Measurements from ENCODE around the gene ALOX5AP. TPM values are rescaled to one million over a fixed set of nuclear protein-coding genes. Genes with fewer than 3 reads are reported as not detected.
"Not testable (repeated sequence)": the region's sequence is repeated elsewhere in the genome, so short reads cannot be mapped to it uniquely, and the experiment has no call there.

The ALOX5AP gene
- total and polyA plus RNA-seq, 2 donors = 10.4 to 60.3 TPM

DNA sequence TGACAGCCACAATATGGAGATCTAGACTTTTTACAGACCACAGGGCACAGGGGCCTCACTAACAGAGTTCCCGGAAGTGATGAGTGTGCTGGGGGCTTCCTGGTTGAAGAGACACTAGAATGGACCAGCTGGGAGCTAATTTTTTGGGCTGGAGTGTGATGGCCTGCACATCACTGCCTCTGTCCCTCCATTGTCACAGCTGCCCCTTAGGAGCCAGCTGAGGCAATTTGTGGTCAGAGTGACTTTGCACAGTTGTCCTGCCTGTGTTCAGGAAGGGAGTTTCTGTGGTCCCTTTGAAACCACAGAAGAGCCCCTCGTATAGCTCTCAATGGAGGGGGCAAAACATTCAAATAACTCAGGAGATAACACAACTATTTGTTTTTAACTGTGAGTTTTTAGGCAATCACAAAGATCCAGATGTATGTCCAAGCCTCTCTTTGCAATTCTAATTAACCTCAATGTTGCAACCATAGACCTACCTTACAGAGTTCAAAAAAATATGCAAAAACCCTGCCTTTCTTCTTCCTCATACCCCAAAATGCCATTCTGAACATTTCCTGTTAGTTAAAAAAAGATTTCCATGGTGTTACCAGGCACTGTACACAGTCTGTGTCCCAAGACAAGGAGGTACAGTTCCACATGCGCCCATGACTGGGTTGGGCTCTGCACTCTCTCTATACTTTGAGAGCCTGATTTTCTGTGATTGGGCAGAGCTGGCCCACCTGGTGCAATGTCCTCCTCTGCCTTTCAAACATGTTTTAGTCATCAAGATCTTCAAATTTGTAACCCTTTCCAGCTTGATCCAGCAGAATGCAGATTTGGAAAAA lies 2.4 kb downstream of the ALOX5AP start:
- no peaks in the 10 kb centered on the region for H3K36me3 ChIP-seq (ENCODE audit: insufficient read depth)
- peaks cover 2% of the 10 kb centered on the region for H3K4me1 ChIP-seq (ENCODE audit: insufficient read depth)
- WGBS = 87% methylated on average over 3 of the region's 3 CpGs
- H3K27ac ChIP-seq (ENCODE audit: low read depth) = no peak overlapping the region
- no peak overlapping the region for H3K4me3 ChIP-seq (ENCODE audit: low read depth, low read length)
- no peak for DNase-seq (ENCODE audit: extremely low spot score)

- DNase-seq (ENCODE audit: extremely low spot score) = no peak
- WGBS = 81% methylated on average over 9 of the region's 9 CpGs
- Histone ChIP-seq H3K4me3 (ENCODE audit: low read depth, low read length) (no peak overlapping the region), H3K27ac (ENCODE audit: low read depth) (no peak overlapping the region), H3K36me3 (ENCODE audit: insufficient read depth) (no peaks in the 10 kb centered on the region), H3K4me1 (ENCODE audit: insufficient read depth) (peaks cover 2% of the 10 kb centered on the region)
Observed at GRCh38 chr13:30738526-30739236, 3.3 kb downstream of the ALOX5AP start.

DNA sequence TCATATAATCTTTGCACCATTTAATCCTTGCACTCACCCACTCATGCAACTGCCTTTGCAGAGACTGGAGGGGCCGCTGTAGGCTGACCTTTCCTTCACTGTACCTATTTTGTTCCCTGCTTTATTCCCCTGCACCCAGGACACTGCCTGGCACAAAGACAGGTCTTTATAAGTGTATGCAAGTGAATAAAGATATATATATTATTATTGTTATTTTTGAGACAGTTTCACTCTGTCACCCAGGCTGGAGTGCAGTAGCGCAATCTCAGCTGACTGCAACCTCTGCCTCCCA lies 3.8 kb downstream of the ALOX5AP start:
- WGBS = 98% methylated on average over 2 of the region's 2 CpGs
- DNase-seq (ENCODE audit: extremely low spot score) = no peak
- Histone ChIP-seq H3K4me1 (ENCODE audit: insufficient read depth) (peaks cover 2% of the 10 kb centered on the region), H3K36me3 (ENCODE audit: insufficient read depth) (no peaks in the 10 kb centered on the region), H3K4me3 (ENCODE audit: low read depth, low read length) (no peak overlapping the region), H3K27ac (ENCODE audit: low read depth) (no peak overlapping the region)

- WGBS = 23% methylated on average over 14 of the region's 14 CpGs
- Histone ChIP-seq H3K27ac (ENCODE audit: low read depth) (peak overlapping the region; percentile 38), H3K4me3 (ENCODE audit: low read depth, low read length) (no peak overlapping the region)
Observed at GRCh38 chr13:30739761-30740642, 4.7 kb downstream of the ALOX5AP start.

DNA sequence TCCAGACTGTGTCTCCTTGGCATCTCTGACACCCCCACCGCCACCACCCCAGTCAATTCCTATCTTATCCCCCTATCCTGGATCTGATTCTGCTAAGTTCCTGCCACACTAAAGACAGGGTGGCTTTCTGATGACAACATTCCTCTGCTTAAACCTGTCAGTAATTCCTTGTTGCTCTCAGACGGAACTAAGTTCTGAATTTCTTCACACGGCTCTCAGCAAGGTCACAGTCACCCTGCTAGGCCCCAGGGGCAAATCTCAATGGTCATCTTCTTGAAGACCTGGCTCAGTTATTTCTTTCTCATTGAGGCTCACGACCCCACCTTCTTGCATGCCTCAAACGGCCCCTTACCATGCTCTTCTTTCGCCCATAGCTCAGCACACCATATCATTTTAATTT lies 7.6 kb downstream of the ALOX5AP start:
- Histone ChIP-seq H3K4me1 (ENCODE audit: insufficient read depth) (peaks cover 2% of the 10 kb centered on the region), H3K4me3 (ENCODE audit: low read depth, low read length) (no peak overlapping the region), H3K27ac (ENCODE audit: low read depth) (no peak overlapping the region), H3K36me3 (ENCODE audit: insufficient read depth) (no peaks in the 10 kb centered on the region)
- 86% methylated on average over 6 of the region's 6 CpGs for WGBS
- DNase-seq (ENCODE audit: extremely low spot score) = no peak

More at GRCh38 chr13:30739761-30740642, 4.7 kb downstream of the ALOX5AP start:
- DNase-seq (ENCODE audit: extremely low spot score) = no peak
- Histone ChIP-seq H3K4me1 (ENCODE audit: insufficient read depth) (peaks cover 2% of the 10 kb centered on the region), H3K36me3 (ENCODE audit: insufficient read depth) (no peaks in the 10 kb centered on the region)

GRCh38 chr13:30743319-30744055 lies 8.1 kb downstream of the ALOX5AP start:
- no peaks in the 10 kb centered on the region for H3K36me3 ChIP-seq (ENCODE audit: insufficient read depth)
- DNase-seq (ENCODE audit: extremely low spot score) = peak; percentile 50
- no peak overlapping the region for H3K4me3 ChIP-seq (ENCODE audit: low read depth, low read length)
- WGBS = 27% methylated on average over 4 of the region's 4 CpGs
- no peak overlapping the region for H3K27ac ChIP-seq (ENCODE audit: low read depth)
- peaks cover 2% of the 10 kb centered on the region for H3K4me1 ChIP-seq (ENCODE audit: insufficient read depth)

DNA sequence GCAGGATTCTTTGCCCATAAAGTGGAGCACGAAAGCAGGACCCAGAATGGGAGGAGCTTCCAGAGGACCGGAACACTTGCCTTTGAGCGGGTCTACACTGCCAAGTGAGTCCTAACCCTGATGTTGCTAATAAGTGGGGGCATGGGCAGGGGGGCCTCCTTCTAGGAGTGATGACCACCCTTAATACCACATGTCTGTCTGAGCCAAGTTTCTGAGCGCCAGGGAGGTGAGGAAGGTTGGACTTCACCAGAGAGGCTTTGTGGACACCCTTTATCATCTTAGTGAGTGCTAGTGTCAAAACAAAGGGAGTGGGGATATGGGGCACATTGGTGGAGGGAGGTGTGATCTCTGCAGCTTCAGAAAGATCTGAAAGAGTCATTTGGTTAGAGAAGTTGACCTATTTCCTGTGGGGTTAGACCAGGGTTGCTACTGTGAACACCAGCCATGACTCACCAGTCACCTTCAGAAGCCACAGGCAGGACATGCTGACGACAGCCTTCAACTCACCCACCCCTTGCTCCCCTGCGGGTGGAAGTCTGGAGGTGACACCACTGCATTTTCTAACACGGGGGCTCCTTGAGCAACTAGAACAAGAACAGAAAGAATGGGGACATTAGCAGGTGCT lies 8.8 kb downstream of the ALOX5AP start:
- no peak overlapping the region for H3K4me3 ChIP-seq (ENCODE audit: low read depth, low read length)
- H3K27ac ChIP-seq (ENCODE audit: low read depth) = no peak overlapping the region
- no peak for DNase-seq (ENCODE audit: extremely low spot score)
- peaks cover 2% of the 10 kb centered on the region for H3K4me1 ChIP-seq (ENCODE audit: insufficient read depth)
- H3K36me3 ChIP-seq (ENCODE audit: insufficient read depth) = no peaks in the 10 kb centered on the region
- WGBS = 68% methylated on average over 7 of the region's 7 CpGs

GRCh38 chr13:30744681-30745077 lies 9.3 kb downstream of the ALOX5AP start:
- H3K4me1 ChIP-seq (ENCODE audit: insufficient read depth) = peaks cover 3% of the 10 kb centered on the region
- H3K36me3 ChIP-seq (ENCODE audit: insufficient read depth) = no peaks in the 10 kb centered on the region
- no peak overlapping the region for H3K27ac ChIP-seq (ENCODE audit: low read depth)
- DNase-seq (ENCODE audit: extremely low spot score) = no peak
- 97% methylated on average over 4 of the region's 4 CpGs for WGBS
- no peak overlapping the region for H3K4me3 ChIP-seq (ENCODE audit: low read depth, low read length)

DNA sequence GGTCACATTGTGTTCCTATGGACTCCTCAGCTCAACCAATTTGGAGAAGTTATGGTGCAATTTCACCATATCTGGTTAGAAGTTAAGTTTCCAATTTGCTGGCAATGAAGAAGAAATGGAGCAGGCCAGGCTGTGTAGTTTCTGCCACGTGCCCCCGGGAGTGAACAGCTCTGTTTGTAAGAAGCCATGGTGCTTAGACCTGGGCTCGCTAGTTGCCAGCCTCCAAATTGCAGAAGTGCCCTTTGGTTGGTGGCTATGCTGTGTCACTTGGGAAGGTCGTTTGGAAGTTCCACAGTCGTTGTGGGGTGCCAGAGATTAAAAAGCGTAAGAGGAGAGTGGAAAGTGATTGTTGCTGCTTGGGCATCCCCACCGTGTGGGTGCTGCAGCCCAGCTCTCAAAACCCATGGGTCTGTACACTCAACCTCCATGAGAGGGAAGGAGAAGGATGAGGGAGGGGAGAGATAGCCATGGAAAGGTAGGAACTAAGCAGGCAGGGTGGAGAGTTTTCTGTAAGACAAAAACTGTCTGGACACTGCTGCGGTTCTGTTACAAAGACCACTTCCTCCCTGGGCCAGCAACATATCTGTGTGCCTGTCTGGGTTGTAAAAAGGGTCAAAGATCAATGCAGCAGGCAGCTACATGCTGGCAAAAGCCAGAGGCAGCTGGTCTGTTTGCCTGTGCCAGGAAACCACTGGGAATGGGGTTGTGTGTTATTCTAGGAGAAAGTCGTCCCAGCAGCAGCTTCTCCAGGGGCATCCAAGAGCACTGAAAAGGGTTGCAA lies 10.8 kb downstream of the ALOX5AP start:
- H3K27ac ChIP-seq (ENCODE audit: low read depth) = no peak overlapping the region
- H3K4me1 ChIP-seq (ENCODE audit: insufficient read depth) = peaks cover 2% of the 10 kb centered on the region
- WGBS = 50% methylated on average over 9 of the region's 9 CpGs
- H3K4me3 ChIP-seq (ENCODE audit: low read depth, low read length) = no peak overlapping the region
- H3K36me3 ChIP-seq (ENCODE audit: insufficient read depth) = no peaks in the 10 kb centered on the region
- DNase-seq (ENCODE audit: extremely low spot score) = no peak

DNA sequence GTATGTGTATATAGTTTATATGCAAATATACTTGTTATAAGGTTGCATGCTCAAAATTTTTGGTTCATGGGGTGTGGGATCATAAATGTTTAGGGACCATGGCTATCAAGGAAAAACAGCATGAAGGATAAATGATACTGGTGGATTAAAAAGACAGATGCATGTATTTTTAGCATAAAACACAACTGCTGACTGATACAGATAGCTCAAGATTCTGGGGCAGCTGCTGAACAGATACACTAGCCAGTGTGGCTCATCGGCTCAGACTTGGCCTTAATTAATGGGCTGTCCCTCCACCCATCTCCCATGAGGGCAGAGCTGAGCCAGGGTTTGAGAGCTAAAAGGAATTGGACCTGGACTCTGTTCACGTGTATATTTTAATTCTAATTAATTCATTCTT lies 11.4 kb downstream of the ALOX5AP start:
- H3K36me3 ChIP-seq (ENCODE audit: insufficient read depth) = no peaks in the 10 kb centered on the region
- no peak overlapping the region for H3K4me3 ChIP-seq (ENCODE audit: low read depth, low read length)
- 48% methylated on average over 2 of the region's 2 CpGs for WGBS
- H3K27ac ChIP-seq (ENCODE audit: low read depth) = no peak overlapping the region
- H3K4me1 ChIP-seq (ENCODE audit: insufficient read depth) = peaks cover 2% of the 10 kb centered on the region
- DNase-seq (ENCODE audit: extremely low spot score) = no peak

DNA sequence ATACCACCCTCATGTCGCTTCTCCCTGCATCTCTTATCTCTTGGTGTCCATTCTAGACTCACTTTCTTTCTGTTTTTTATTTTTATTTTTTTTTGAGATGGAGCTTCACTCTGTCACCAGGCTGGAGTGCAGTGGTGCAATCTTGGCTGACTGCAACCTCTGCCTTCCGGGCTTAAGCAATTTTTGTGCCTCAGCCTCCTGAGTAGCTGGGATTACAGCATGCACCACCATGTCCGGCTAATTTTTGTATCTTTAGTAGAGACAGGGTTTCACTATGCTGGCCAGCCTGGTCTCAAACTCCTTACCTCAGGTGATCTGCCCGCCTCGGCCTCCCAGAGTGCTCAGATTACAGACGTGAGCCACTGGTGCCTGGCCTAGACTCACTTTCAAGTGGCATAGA lies 12.5 kb downstream of the ALOX5AP start:
- H3K4me1 ChIP-seq (ENCODE audit: insufficient read depth); H3K27ac ChIP-seq (ENCODE audit: low read depth); DNase-seq (ENCODE audit: extremely low spot score); H3K36me3 ChIP-seq (ENCODE audit: insufficient read depth); H3K4me3 ChIP-seq (ENCODE audit: low read depth, low read length): not testable (repeated sequence)
- 96% methylated on average over 6 of the region's 6 CpGs for WGBS

GRCh38 chr13:30748717-30749116 lies 13.4 kb downstream of the ALOX5AP start:
- Histone ChIP-seq H3K36me3 (ENCODE audit: insufficient read depth) (no peaks in the 10 kb centered on the region), H3K4me3 (ENCODE audit: low read depth, low read length) (no peak overlapping the region), H3K27ac (ENCODE audit: low read depth) (no peak overlapping the region), H3K4me1 (ENCODE audit: insufficient read depth) (peaks cover 2% of the 10 kb centered on the region)
- no peak for DNase-seq (ENCODE audit: extremely low spot score)
- 79% methylated on average over 2 of the region's 2 CpGs for WGBS

Data from urinary bladder (tissue), 4 donors.